GM23338 (cell line): Measurements from ENCODE around the gene PLA2G12A.

ENCODE experiments used
- CREB1 ChIP-seq: fragments of 250-450 bp; sonication (Bioruptor Pico); IDR thresholded peaks from 2 replicates; pipeline ENCODE4 v1.5.0; 2020; ENCODE audit warnings: low read depth, mild to moderate bottlenecking, moderate library complexity
- CTCF ChIP-seq, 2 experiments: fragments of 200-600 bp in 1 of 2; sonication (generic) in 1 of 2; conservative IDR thresholded peaks; 2 replicates each; pipeline versions ENCODE4 v1.5.1 to v1.6.1; 2016 to 2017; ENCODE audit warnings: antibody characterized with exemption in 2 of 2, low read depth in 2 of 2, mild to moderate bottlenecking in 2 of 2, moderate library complexity in 1 of 2
- ETS1 ChIP-seq: IDR thresholded peaks from 2 replicates; pipeline ENCODE4 v1.6.1; 2016; ENCODE audit warnings: antibody characterized with exemption
- EZH2 ChIP-seq: fragments of 200-600 bp; sonication (generic); IDR thresholded peaks from one replicate; pipeline ENCODE4 v1.8.0; 2017; ENCODE audit warnings: antibody characterized with exemption, mild to moderate bottlenecking, low read depth; ENCODE audit not compliant: unreplicated experiment
- EZH2phosphoT487 ChIP-seq: fragments of 200-600 bp; sonication (generic); IDR thresholded peaks from one replicate; pipeline ENCODE4 v1.8.1; 2018; ENCODE audit warnings: antibody characterized with exemption; ENCODE audit not compliant: unreplicated experiment
- JUNB ChIP-seq: IDR thresholded peaks from one replicate; pipeline ENCODE4 v1.6.1; 2016; ENCODE audit warnings: antibody characterized with exemption; ENCODE audit not compliant: unreplicated experiment
- NANOG ChIP-seq: IDR thresholded peaks from 2 replicates; pipeline ENCODE4 v1.6.1; 2016; ENCODE audit warnings: antibody characterized with exemption, borderline replicate concordance
- POLR2AphosphoS5 ChIP-seq: IDR thresholded peaks from 2 replicates; pipeline ENCODE4 v1.6.1; 2016; ENCODE audit warnings: antibody characterized with exemption, low read depth
- REST ChIP-seq: IDR thresholded peaks from one replicate; pipeline ENCODE4 v1.6.1; 2018; ENCODE audit warnings: antibody characterized with exemption; ENCODE audit not compliant: unreplicated experiment
- STAT1 ChIP-seq: IDR thresholded peaks from one replicate; pipeline ENCODE4 v1.6.1; 2016; ENCODE audit warnings: antibody characterized with exemption; ENCODE audit not compliant: unreplicated experiment
- ZNF114 ChIP-seq: fragments of 250-450 bp; sonication (Bioruptor Pico); IDR thresholded peaks from 2 replicates; pipeline ENCODE4 v1.5.0; 2020; ENCODE audit warnings: mild to moderate bottlenecking, moderate library complexity
- ZNF331 ChIP-seq: fragments of 250-450 bp; sonication (Bioruptor Pico); IDR thresholded peaks from 2 replicates; pipeline ENCODE4 v1.5.0; 2020; ENCODE audit warnings: low read depth, mild to moderate bottlenecking, moderate library complexity
- ZNF462 ChIP-seq: fragments of 250-450 bp; sonication (Bioruptor Pico); IDR thresholded peaks from 2 replicates; pipeline ENCODE4 v1.5.0; 2020; ENCODE audit warnings: mild to moderate bottlenecking, moderate library complexity

- TF ChIP-seq CTCF (conservative IDR thresholded peaks at IDR 0.05; ENCODE audit: low read depth in 2 of 2) (no peak), EZH2 (no peak), STAT1 (no peak), POLR2AphosphoS5 (no peak), REST (no peak), JUNB (no peak), EZH2phosphoT487 (no peak), ETS1 (no peak), CREB1 (CRISPR knock-in tag) (no peak), NANOG (no peak), ZNF114 (CRISPR knock-in tag) (no peak), ZNF462 (no peak), ZNF331 (CRISPR knock-in tag) (no peak)
These were observed 16.0 kb upstream of the PLA2G12A start for GRCh38 chr4:109745830-109746229.
